NCI-H2029 treated with DMSO at 0.1 percent for 48 hours (cell line): ENCODE measurements around the gene MYOG.

ENCODE experiments used
- DNase-seq: peaks from one replicate; lab custom pipeline; 2025; lab: John Stamatoyannopoulos, UW

The MYOG gene

DNA sequence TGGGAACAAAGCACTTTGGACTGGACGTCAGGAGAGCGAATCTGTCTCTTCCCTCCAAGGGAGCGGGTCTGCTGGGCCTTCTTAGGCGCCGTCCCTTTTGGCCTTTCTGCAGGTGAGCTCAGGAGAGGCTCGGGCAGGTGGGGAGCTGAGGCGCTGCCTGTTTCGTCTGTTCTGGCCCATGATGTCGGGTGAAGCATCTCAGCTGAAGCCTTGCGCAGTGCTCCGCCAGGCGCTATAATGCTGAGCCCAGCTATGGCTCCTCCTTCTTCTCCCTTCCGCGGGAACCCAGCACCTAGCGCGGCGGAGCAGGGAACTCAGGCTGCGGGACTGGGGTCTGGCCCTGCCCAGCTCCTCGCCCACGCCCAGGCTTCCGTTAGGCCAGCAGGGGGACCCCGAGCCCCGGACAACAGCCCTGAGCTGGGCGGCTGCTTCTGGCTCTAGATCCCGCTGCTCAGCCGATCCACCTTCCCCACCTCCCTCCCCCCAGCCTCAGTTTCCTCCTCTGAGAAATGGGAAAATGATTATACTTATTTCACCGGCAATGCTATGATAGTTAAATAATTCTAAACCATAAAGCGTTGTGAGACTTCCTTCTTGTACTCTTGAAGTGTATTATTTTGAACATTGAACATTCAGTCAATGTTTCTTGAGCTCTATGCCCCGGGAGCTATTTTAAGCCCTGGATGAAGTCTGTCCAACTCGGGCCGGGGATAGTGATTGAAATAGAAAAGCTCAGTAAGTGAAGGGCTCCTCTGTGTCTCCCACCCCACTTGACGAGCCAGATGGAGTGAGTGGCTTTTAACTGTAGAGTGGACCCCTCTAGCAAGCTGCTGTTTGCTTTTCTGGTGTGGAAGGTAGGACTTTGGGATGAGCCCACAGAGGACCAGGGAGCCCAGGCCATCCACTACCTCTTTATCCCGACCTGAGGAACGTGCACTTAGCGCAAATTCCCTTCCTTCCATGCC is 32.1 kb upstream of the MYOG start:
- no peak for DNase-seq

DNA sequence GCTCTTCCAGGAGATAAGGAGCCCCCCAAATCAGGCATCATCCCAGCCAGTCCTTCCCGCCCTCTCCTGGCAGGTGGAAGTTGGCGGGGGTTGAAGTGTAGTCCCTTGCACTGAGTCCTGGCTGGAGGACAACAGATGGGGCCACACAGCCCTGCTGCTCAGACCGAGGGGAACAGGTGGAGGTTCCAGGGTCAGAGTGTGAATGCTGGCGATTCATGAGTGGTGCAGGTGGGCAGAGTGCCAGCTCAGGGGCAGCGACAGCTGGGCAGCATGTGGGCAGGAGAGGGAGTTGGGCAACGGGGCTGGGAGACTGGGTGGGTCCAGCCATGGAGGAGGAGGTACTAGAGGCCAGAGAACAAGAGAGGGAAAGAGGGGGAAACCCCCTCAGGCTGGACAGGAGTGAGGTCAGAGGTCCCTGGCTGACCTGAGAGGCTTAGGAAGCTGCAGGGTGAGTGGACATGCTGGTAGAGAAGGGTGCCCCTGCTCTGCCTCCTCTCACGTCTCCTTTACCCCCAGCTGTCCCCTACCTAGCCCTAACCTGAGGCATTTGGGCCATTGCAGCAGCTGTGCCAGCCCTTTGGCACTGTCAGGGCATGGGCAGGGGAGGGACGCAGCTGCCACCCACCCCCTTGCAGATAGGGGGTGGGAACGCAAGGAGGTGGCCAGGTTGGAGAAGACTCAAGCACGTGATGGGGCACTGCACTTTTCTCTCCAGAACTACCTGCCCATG is 30.4 kb upstream of the MYOG start:
- no peak for DNase-seq

DNA sequence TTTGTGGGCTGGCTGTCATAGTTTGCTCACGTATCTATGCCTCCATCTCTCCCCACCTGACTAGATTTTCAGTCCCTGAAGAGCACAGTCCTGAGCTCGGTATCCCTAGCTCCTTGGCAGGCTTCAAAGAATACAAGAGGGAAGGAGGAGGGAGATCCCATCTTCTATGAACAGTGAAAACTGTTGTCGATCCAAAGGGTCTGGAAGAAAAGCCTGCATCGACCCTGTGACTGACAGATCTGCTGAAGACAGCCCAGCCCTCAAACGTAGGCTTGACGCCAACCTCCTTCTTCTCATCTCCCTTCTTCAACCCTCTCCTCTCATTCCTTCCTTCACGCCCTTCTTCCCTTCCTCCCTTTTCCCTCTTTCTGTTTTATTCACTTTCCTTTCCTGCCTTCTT is 28.4 kb upstream of the MYOG start:
- DNase-seq, result no peak

DNA sequence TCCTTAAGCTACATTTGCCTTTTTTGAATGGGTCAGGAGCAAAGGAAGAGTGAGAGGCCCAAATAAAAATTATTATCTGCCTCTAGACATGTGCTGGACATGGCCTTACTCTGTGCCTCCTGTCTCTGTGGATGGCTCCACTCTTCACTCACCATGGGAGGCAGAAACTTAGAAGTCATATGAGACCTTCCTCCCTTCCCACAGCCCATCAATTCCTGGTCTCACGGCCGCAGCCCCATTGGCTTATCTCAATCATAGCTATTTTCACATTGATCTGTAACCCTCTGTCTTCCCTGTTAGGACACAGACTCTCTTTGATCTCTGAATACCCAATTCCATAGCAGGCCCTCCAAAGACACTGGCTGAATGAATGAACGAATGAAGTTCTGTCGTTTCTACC is 27.5 kb upstream of the MYOG start:
- no peak for DNase-seq

DNA sequence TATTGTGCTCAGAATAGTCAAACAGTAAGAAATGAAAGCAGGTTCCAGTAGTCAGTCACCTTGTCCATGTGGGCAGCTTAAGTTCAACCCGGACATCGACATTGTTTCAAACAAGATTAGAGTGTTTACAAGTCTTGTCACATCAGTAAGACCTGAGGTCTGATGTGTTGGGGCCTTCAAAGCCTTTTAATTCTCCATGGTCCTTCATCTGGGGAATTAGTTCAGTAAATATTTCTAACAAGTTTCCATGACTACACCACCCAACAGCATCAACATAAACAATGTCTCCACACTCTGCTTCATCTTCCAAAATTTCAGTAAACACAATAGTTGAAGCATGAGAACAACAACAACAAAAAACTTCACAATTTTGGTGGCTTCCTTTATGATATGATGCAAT is 26.7 kb upstream of the MYOG start:
- no peak for DNase-seq

DNA sequence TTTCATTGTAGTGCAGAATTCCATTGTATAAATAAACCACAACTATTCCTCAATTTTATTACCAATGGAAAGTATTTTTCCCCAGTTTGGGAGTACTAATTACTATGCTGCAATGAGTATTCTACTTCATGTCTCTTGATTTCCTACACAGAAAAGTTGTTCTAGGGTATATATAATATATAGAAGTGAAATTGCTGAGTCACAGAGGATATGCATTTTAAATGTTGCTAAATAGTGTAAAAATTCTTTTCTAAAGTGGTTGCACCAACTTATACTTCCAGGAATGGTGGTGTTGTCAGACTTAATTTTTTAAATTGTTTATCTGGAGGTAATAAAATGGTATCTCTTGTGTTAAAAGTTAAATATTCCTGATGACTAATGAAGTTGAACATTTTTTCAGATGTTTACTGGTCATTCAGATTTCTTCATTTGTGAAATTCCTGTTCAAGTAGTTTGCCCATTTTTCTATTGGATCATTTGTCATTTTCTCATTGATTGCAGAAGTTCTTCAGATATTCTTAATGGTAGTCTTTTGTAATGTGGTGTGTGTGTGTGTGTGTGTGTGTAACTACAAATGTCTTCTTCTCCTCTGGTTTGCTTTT is 19.1 kb upstream of the MYOG start:
- DNase-seq, result no peak

DNA sequence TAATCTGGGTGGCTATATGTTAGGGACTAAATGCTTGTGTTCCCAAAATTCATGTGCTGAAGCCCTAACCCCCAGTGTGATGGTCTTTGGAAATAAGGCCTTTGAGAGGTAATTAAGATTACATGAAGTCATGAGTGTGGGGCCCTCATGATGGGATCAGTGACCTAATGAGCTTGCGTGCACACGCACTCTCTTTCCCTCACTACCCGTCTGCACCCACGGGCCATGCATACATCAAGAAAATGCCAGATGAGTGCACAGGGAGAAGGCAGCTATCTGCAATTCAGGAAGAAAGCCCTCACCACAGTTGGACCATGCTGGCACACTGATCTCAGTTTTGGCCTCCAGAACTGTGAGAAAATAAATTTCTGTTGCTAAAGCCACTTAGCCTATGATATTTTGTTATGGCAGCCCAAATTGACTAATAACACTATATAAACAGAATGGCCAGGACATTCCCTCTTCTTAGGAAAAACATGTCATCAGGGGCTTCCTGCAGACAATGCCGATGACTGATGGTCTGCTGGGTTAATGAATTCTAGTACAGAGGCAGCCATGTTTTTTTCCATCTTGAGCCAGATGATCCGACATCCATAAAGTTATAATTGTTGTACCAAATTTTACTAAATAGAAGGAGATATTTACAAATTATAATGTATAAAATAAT is 18.1 kb upstream of the MYOG start:
- DNase-seq, result no peak

DNA sequence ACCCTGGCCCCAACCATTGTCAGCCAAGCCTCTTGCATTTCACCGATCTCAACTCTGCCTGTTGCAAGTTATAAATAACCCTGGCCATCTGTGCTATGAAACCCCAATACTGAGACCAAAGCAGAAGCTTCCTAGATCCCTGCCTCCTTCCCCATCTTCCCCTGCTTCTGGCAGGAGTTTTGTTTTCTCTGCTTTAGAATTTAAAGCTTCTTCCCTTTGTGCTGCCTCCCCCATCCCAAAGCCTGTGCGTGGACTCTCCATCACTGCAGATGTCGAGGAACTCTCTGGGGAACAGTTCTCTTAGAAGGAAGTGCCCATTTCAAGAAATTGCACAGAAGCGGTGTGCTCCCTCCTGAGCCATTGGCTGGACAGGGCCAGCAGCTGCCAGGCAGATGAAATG is 17.4 kb upstream of the MYOG start:
- DNase-seq, result no peak

DNA sequence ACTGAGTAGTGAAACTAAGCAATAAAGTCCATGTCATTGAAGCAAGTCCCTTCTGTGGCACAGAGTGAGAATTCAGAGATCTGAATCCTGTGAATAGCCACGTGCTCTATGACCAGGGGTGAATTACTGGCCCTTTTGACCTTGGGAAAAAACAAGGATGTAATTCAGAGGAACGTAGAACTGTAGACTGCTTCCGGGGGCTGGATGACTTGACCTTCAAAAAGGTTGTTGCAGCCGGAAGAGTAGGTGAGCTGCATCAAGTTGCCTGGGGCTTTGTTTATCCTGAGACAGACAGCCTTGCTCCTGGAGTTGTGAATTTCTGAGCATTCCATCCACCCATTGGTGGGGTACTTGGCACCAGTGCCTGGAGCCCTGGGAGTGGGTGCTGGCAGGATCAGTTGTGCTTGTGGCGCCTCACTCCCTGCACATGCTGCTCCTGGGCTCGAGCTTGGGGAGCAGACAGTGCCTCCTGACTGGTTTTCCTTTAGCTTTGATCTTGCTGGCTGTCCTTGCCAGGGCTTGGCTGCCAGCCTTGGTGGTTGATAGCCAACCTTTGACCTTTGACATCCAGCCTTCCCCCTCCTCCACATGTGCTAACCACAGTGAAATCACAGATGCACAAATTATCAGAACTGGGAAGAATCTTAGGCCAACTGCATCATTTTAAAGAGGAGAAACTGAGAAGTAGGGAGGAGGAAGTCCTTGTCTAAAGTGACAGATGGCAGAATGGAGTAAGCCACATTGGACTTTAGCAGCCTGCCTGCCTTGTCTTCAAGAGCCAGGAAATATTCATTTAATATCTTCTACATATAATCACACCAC is 16.2 kb upstream of the MYOG start:
- DNase-seq, result no peak

DNA sequence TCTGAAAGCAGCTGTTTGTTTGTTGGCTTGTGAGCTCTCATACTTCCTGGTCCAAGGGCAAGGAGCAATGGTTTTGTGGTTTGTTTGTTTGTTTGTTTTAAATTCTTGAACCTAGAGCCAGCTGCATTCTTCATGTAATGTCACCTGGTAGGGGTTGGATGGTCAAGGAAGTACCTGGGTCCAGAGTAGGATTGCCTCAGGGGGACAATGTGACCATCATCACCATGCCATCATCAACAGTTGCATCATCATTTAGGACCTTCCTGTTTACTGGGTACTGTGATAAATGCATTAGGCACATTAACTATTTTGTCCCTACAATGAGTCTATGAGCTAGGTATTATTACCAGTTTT is 14.7 kb upstream of the MYOG start:
- no peak for DNase-seq

DNA sequence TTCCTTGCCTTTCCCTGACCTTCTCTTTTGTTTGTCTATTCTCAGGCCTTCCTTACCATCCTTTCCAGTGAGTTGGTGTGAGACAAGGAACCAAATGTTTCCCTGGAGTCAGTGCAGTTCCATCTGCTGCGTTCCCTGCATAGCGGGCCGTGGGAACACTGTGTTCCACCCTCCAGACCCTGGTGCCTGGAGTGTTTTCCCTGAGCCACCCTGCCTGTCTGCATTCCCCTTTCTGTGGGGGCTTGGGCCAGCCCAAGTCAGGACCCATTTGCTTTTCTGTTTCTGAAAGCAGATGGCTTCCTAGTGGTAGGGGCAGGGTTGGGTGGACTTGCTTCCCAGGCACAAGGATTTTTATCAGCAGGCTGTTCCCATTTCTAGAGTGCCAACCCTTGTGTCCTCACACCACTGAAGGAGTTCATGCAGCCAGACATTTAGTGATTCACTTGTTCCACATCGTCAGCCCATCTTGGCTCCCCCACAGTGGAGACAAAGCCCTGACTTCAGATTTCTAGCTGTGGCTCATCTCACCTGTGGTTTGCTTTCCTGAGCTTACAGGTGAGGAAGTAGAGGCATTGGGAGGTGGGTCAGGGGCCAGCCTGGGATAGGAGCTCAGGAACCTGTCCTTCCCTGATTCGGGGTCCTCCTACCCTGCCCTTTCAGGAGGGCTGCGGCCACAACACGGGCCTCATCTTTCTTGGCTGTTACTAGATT is 14.1 kb upstream of the MYOG start:
- no peak for DNase-seq

DNA sequence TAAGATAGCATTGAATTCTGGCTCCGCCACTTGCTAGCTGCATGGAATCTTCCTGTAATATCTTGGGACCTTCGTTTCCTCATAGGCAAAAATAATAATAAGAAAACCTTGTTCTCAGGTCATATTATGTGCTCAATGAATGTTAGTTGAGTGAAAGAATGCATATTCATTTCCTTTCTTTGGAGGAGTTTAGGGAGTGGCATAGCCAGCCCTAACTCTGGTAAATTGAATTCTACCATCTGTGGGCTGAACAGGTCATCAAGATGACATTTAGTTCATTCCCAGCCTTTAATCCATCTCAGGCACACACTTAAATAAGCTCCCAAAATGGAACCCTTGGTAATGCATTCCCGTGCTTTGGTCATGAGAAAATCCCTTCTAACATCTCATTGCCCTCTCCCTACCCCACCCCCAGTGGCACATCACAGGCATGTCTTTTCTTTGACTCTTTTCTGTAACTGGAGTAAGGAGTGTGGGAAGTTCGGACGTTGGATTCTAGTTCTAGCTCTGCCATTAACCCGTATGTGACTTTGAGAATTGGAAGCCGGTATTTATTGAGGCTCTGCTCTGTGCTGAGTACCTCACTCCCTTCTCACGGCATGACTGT is 13.2 kb upstream of the MYOG start:
- no peak for DNase-seq

DNA sequence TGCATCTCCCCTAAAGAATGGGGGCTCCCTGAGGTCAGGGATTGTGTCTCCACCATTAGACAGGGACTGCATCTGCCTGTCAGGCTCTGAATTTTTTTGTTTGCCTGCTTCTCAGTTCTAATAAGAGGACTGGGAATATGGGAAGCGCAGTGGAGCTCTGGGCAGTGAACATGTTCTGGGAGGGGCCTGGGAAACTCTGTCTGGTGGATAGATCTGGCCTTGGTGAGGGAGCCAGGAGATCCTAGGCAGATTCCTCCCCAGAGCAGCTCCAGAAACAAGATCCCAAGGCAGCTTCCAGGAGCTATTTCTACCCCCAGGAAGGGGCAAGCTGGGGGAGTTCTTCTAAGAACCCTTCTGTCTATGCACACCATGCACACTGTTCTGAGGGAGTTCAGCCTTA is 12.6 kb upstream of the MYOG start:
- DNase-seq, result no peak

DNA sequence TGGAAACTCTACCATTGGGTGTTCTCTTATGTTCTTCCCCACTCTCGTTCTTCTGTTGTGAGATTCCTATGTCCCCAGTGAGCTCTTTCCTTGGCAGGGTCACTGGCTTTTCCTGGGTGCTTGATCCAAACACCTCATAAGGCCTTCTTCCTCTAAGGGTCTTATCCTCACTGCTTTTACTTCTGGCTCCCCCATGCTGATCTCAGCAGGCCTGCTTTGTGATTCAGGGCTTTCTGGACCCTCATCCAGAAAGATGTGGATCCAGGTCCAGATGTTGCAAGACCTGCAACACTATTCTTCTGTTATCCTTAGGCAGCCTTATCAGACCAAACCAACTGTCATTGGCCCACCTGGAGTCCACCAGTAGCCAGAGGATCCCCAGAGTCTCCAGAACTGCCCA is 11.2 kb upstream of the MYOG start:
- DNase-seq, result no peak

DNA sequence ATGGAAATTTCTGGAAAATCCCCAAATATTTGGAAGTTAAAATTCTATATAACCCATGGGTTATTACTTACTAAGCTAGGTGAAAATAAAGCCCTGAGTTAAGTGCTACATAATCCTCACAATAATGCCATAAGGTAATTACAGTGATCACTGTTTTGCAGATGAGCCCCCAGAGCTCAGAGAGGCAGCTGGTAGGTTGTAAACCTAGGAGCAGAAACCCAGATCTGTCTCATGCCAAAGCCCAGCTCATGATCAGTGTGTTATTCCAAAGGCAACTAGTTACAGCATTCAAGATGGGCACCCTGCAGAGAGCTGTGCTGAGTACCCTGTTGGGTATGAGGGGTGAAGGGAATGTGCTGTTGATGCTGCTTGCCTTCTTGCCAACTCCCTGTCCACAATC is 10.8 kb upstream of the MYOG start:
- DNase-seq, result no peak

DNA sequence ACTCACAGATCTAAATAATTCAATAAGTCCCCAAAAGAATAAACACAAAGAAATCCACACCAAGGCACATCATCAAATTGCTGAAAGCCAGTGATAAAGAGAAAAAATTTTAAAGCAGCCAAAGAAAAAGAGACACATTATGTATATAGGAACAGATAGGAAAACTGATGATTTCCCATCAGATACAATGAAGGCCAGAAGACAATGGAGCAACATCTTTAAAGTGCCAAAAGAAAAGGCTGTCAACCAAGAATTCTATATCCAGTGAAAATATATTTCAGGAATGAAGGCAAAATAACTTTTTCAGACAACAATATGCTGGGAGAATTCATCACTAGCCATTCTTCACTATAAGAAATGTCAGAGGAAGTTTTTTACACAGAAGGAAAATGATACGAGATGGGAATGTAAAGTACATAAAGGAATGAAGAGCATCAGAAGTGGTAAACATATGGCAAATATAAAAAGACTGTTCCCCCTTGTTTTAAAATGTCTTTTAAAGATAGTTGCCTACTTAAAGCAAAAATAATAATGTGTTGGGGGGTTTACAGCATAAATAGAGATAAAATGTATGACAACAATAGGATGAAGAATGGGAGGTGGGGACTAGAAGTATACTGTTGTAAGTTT is 9.4 kb upstream of the MYOG start:
- no peak for DNase-seq

DNA sequence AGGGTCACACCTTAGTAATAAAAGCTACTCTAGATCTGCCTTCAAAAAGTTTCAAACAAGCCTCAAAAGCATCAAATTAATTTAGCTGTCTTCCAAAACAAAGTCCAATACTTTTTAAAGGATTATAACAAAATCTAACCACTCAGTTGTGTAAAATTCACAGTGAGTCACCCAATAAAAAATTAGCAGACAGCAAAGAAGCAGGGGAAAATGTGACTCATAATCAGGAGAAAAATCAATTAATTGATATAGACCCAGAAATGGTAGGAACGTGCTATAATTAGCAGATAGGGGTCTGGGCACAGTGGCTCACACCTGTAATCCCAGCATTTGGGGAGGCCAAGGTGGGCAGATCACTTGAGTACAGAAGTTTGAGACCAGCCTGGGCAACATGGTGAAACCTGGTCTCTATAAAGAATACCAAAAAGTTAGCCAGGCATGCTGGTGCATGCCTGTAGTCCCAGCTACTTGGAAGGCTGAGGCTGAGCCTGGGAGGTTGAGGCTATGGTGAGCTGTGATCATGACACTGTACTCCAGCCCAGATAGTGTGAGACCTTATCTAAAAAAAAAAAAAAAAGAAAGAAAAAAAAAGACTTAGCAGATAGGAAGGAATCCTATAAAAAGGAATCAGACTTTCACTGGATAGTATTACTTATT is 8.1 kb upstream of the MYOG start:
- DNase-seq, result no peak

DNA sequence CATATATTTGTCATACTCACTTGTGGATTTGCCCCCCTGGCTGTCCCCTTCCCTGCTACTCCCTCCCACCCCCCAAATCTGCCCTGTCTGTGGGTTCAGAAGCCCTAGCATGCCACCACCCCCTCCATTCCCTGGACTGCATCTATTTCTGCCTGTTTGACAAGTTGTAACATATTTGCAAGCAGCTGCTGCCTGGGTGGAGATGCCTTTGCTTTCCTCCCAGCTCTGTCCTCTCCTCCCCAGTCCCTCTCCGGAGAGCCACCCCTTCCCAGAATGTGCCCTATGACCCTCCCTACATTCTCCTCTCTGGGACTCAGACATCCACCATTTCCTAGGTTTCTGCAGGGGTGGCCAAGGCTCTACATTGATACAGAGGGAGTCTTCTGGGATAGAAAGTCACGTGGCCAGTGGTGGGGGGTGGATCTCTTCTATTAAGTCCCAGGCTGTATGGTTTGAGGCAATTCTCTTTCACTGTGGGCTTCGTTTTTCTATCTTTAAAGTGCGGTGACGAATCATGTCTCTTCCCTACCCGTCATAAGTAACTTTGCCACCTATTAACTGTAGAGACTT is 6.0 kb upstream of the MYOG start:
- no peak for DNase-seq

DNA sequence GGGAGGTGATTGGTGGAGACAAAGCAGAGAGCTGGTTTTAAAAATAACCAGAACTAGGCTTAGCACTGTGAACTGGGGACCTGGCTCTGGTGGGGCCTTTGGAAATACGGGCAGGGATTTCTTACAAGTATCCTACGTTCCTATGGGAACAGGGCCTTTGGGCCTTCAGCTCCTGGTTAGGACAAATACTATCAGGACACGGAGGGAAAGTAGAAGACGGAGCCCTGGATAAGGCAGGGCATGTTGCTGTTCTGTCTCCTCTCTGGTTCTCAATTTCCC is 5.3 kb upstream of the MYOG start:
- no peak for DNase-seq
